HG03103 (cell line): Measurements from ENCODE around the gene DYSF.

Experiments used
- ATAC-seq: cut with Tn5 transposase; IDR thresholded peaks from one replicate; pipeline ENCODE4 v1.9.1; 2021; ENCODE audit warnings: low read depth; ENCODE audit not compliant: unreplicated experiment

The DYSF gene

DNA sequence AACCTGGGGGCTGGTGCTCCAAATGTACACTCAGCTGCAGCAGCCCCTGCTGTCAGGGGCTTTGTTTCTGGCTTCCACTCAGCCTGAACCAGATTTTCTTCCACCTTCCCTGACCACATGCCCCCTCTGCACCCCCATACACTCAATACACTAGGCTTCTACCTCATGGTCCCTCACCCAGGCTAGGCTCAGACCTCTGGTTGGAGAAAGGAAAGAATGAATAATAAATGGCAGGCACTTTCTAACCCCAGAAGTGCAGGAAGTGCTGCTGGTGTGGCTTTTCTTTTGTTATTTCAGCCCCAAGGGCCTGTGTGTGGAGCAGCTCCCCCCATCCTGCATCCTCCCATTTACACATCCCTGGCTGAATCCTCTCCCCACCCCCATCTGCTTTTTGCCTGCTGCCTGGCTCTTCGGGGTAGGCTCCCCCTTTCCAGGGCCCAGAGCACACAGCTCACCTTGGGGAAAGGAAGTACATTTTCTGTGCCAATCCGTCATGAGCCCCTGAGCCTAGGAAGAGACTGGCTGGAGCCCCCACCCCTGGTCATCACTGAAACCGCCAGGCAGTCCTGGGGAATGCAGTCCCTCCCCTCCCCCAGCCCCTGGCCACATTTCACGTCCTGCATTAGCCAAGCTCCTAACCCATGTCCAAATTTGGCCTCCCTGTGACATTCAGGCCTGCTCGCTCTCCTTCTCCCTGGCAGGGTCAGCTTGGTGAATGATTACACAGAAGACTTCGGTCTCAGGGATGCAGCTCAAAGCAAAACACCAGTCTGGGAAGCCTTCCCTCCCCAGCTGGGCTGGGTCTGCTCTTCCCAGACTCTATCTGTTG, 2.6 kb downstream of the DYSF start:
- no peak for ATAC-seq

DNA sequence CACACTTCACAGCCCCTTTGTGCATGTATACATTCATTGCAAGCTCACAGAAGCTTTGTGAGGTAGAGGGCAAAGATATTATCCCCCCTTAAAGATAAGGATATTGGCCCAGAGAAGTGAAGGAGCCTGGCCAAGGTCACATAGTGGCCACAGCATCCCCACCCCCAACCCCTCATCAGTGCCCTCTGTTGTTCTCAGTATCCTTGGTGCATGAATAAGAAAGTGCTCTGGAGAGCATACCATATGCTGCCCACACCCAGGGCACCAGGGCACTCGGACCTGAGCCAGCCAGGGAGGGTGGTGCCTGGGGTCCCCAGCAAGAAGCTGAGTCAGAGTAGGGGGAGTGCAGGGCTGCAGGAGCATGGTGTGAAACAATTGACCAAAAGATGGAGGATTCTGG, 3.3 kb downstream of the DYSF start:
- ATAC-seq: no peak

DNA sequence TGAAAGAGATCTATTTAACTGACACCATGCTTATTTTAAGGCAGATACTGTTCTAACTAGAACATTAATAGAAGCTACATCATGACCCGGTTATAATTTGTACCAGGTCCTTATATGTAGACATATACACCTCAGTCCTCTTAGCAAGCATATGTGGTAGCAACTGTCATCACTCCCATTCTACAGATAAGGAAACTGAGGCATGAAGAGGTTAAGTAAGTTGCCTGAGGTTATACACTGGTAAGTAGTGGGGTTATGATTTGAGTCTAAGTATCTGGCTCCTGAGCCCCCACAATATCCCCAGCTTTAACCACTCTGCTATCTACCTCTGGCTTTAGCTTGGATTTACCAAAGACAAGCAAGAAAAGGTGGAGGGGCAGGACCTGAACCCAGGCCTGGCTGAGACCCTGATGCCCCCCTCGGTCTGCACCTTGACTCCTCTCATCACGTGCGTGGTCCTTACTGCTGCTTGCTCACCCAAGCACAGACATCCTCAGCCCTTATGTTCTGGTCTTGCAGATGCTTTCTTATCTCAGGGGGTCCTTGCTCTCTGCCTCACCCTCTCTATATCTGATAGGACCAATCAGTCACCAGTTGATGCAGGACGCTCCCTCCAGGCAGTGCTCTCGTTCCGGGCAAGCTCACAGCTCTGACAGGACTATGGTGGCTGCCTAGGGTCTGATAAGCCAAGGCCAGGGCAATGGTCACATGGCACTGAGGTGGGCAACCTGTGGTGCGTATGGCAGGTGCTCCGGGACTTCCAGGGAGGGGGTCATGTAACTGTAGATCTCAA, 4.0 kb downstream of the DYSF start:
- no peak for ATAC-seq

DNA sequence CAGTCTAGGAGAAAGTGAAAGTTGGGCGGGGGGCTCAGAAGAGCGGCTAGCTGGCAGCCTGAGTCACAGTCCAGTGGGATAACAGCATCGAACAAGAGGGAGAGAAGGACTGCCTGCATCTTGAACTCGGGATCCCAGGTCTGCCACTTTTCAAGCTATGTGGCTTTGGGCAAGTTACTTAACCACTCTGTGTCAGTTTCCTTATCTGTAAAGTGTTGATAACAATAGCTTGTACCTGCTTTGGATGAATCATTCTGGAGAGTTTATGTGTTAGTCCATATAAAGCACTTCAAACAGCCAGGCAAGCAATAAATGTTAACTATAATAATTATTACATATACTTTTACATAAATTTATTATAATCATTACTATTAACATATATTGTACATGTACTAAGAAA, 4.6 kb downstream of the DYSF start:
- no peak for ATAC-seq

DNA sequence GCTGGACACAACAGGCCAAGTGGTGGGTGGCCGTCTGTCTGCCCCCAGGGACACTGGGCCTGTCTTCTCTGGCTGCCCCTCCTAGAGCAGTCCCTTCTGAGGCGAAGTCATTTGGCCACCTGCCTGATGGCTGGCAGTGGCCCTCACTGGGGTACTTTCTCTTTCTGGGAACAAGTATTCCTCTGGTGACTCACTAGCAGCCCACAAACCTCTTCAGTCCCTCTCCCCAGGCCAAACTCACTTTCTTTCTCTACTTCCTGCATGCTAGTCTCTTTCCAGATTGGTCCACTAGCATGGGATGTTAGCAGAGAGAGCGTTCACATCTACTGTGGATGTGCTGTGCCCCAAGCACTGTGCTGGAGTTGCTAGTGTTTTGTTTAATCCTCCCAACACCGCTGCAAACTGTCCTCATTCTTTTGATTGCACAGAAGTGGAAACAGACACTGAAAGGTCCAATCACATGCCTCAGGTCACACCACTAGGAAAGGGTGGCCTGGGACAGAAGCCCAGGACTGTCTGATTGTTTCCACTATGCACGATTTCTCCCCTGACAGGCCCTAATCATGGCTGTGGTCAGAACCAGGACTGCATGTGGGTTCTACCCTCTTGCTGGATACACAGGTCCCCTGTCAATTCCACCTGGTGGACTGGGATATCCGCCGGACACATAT, 5.2 kb downstream of the DYSF start:
- ATAC-seq: no peak

DNA sequence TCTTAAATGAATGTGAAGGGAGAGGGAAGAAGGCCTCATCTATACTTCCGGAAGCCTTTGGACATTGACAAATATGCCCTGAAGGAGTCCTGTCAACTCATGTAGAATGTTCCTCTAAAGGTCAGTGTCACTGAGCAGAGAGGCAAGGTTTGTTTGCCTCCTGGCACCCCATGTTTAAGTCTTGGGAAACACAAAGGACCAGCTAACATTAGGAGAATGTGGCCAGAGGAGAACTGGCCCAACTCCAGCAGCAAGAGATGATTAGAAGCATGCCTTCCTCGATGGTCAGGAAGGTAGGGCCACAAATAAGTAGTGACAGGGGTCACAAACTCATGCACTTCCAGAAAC, 5.7 kb downstream of the DYSF start:
- no peak for ATAC-seq

DNA sequence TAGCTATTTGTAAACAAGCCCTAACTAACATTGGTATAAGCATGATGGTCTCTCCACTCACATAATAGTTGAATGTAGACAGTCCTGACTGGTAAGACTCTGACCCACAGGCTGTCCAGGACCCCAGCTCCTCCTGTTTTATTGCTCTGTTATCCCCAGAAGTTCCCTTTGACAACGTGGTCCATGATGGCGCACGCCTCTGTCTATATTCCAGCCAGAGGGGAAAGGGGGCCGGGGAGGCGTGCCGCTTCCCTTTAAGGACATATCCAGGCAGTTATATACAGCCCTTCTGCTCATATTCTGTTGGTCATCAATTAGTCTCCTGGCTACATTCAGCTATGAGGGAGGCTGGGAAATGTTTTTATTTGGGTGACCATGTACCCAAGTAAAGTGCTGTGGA, 6.7 kb downstream of the DYSF start:
- ATAC-seq: no peak

DNA sequence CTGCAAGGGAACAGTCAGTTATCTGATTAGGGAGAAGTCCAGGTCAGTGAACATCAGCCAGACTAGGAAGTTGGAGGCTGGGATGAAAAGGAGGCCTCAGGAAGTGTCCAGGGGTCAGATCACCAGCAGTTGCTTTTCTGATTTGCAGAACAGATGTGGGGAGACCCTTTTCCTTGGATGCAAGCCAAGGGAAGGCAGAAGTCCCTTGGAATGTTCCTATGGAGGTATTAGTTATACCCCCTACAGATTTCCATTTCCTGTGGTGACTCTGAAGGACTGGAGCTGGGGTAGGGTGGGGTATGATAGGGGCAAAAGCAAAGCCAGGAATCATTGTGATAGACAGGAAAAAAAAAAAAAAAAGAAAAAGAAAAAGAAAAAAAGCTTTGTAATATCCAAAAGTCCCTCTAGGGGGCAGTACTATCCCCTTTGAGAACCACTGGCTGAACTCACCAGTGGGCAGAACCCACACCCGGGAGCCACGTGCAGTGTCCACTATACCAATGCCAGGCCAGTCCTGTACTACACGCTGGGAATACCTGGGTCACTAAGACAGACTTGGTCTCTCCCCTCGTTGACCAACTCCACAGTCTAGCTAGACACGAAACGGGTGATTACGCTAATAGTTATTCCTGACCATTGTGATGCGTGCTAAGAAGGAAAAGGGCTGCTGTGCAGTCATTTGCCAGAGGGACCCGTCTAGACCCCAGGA, 7.4 kb downstream of the DYSF start:
- no peak for ATAC-seq

DNA sequence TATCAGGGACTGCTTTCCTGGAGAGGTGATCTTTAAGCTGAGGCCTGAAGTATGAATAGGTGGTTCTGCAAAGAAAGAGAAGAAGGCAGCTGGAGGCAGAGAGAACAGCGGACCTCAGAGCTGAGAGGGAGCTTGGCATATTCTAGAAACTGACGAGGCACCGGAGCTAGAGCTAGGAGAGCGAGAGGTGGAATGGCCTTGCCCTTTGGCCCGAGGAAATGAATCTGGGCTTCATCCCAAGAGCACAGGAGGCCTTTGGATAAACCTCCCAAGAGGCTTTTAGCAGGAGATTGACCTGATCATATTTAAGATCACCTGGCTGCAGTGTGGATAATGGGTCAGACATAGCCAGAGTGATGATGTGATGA, 7.9 kb downstream of the DYSF start:
- no peak for ATAC-seq

DNA sequence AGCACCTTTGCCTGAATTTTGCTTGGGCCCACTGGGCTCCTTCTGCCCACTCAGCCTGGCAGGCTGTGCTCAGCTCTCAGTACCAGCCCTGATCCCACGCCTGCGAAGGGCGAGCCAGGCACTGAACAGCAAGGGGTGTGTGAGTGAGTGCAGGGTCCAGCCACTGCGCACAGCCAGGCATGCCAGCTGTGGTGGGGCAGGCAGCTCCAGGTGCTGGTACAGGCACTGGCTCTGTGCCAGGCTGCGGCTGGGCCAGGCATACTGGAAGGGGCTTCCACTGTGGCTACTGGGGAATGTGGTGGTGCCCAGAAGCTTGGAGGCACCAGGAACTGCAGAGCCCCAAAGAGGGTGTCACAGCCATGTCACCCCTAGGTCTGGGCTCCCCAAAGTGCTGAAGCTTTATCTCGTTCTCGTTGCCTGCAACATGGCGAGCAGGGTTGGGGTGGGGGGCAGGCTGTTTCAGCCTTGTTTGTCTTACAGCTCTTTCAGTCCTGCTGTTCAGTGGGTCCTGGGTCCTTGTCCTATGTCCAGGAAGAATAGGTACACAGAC, 8.8 kb downstream of the DYSF start:
- no peak for ATAC-seq

DNA sequence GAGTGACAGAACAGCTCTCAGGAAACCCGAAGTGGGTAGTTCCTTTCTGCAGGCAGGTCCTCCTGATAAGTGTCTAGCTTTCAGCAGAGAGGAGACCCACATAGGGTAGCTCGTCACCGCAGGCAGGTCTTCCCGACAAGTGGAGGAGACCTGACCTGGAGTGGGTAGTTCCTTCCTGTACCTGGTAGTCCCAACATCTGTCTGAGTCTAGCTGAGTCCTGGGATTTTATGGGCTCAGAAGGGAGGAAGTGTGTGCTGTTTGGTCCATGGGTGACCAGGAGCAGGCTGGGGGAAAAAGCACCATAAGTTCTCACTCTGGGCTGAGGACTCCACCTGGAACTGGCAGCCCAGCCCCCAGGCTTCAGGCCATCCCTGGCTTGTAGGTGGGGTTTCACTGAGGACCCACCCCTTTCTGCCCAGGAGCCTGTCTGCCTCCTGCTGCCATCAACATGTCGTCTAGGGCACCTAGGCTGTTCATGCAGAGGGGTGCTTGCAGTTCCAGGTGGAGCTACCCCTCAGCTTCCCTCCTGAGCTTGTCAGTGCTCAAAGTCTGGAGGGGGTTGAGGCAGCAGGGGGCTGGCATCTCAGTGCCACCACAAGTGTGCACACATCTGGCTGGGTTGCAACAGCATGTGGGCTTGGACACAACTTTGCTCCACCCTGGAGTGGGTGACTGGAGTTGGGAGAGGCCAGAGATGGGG, 9.4 kb downstream of the DYSF start:
- ATAC-seq: no peak

DNA sequence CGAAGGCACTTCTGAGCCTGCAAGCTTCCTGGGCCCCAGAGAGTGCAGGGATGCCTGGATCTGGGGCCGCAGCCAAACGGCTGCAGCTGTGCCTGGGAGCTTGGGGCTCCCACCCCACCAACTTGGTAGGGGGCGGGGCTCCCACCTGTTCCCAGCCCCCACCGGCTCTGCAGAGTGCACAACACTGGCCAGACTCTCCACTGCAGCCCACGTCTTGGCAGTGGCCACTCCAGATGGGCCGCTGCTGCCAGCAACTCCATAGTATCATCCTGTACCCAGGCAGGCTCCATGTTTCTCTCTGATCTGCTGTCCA, 9.9 kb downstream of the DYSF start:
- ATAC-seq: no peak

DNA sequence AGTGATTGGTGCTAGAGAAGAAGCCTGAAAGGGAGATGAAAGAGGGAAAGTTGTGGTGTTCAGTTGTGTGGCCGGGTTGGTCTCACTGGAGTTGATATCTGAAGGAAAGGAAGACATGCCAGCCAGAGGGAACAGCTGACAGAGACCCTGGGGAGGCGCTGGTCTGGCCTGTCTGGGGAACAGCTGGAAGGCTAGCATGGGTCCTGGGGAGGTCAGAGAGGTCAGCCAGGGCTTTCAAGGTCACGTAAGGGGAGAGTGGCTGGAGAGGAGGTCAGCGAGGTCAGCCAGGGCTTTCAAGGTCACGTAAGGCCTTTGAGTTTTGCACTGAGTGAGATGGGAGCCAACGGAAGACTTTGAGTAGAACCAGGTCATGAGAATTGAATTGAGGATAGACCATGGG, 11.0 kb downstream of the DYSF start:
- ATAC-seq: no peak

DNA sequence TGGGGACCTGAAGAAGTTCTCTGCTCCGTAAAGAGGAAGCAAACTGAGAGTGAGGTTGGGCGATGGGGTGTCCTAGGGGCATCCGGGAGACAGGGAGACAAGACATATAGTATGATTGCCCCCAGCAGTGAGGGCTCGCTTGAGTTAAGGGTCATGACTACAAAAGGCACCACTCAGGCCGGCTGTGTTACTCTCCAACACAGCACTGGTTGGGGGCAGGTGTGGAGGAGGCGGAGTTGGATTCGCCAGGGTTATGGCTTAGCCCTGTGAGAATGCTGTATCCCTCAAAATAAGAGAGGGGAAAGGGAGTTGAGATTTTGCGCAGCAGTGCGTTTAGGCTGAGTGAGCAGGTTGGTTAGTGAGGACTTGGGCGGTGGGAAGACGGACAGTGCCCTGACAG, 12.0 kb downstream of the DYSF start:
- ATAC-seq: no peak

DNA sequence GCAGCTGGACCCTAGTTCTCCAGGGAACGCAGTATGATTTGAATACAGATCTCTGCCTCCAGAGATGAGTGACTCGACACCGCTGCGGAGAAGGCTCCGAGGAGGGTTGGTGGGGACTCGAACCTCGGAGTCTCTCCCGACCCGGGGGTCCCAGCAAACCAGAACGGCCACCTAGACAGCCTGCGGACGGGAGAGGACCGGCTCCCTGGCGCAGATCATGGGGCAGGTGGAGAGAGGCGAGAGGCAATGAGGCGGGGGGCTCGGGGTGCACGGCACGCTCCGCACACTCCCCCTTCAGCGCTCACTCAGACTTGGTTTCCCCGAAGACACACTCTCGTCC, 12.6 kb downstream of the DYSF start:
- no peak for ATAC-seq

DNA sequence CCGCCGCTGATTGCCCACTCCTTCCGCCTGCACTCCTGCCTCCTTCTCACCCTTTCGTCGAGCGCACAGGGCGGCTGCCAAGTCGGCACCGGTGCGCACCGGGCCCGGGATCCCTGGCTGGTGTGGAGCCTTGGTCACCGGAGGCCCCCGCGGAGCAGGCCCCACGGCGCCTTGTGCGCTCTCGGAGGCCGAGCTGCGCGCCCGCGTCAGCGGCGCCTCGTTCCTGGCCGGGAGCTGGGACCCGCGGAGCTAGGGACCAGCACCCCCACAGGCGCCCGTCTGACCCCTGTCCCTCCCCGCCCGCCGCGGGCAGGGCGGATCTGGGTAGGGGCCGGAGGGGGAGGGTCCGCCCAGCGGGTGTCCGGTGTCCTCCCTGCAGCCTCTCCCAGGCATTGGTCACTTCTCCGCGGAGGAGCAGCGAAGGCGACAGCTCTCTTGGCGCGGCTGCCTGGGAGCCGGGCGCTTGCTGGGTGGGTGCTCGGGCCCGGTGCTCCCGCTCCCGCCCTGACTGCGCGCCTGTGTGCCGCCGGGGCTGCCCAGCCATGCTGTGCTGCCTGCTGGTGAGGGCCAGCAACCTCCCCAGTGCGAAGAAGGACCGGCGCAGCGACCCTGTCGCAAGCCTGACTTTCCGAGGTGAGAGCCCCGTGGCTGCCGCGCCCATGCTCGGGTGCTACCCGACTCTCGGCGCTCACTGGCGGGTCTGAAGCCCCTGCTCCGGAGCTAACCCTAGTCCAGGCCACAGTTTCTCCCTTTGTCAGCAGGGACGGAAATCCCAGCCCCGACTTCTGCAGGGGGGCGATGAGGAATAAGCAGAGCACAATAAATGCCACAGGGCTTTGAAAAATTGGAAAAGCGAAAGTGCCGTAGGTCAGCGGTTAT, 13.2 kb downstream of the DYSF start:
- ATAC-seq: no peak

DNA sequence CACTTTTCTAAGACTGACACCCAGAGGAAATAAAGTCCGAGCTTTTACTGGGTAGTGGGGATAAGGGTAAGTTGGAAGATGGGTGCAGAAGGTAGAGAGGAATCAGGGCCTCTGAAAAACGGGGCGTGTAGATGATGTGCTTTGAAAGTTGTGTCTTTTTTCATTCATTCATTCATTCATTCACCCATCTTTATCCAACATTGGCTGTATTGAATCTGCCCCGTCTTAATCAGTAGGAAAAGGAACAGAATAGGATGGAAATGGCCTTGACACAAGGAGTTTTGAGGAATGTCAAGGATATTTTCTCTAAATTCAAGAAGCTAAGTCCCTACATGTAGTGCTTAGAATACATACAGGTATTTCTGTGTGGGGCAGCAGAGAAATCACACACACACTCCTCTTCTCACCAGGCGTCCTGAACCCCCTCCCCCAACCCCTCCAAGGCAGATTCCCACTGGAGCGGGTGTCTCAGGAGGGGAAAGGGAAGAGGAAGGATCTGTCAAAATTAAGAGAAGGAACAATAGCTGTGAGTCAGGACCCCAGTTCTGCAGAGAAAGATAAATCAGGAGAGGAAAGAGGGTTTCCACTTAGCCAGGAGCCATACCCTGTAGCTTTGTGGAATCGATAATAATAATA, 13.9 kb downstream of the DYSF start:
- no peak for ATAC-seq

DNA sequence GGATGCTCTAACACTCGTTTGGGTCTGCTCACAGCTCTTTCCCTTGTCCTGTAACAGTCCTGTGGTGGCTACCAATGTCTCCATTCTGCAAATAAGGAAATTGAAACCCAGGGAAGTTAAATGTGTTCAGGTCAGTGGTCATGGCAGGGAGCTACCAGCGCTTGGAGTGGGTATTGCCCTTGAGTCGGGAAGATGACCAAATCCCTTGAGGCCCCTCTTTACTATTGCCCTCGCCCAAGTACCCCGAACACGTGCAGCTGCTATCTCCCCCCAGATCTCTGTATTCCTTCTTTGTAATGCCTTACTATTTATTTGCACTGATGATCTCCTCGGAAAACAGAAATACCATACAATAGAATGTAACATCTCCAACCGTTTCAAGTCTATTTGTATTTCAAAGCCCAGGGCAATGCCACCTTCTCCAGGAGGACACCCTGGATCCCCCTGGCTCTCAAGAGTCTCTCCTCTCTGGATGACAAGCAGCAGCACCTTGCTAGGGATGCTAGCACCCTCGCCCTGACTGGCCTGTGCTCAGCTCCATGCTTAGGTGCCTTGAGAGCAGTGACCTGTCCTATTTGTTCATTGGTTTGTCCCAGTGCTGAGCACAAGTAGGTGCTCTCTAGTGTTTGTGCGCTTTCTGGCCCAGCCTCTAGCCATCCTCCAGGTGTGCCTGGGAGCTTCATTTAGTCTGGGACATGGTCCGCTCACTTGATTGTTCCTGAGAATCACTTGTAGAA, 15.1 kb downstream of the DYSF start:
- no peak for ATAC-seq
